RWPE2 (cell line): Measurements from ENCODE around the gene CNOT4.

Experiments used
- ATAC-seq: fragments of 200-7000 bp; cut with Tn5 transposase; 3 replicates; pipeline ENCODE4 v1.9.1; 2021; ENCODE audit warnings: low read depth
- DNase-seq: peaks from one replicate; pipeline ENCODE4 v3.0.0-alpha.2; 2020; ENCODE audit warnings: low spot score
- H3K27ac ChIP-seq: fragments of 450-650 bp; 2 replicates; pipeline ENCODE4 v1.5.1; 2017; ENCODE audit warnings: mild to moderate bottlenecking; ENCODE audit not compliant: poor library complexity, severe bottlenecking
- H3K27me3 ChIP-seq: fragments of 250-450 bp; sonication (Bioruptor Pico); 2 replicates; pipeline ENCODE4 v1.5.1; 2021; ENCODE audit warnings: mild to moderate bottlenecking, moderate library complexity; ENCODE audit not compliant: insufficient read depth, poor library complexity, severe bottlenecking
- H3K36me3 ChIP-seq: fragments of 250-450 bp; sonication (Bioruptor Pico); 2 replicates; pipeline ENCODE4 v1.5.1; 2020; ENCODE audit warnings: low read depth, mild to moderate bottlenecking, moderate library complexity
- H3K4me1 ChIP-seq: fragments of 250-450 bp; sonication (Bioruptor Pico); 2 replicates; pipeline ENCODE4 v1.5.1; 2021; ENCODE audit warnings: mild to moderate bottlenecking, moderate library complexity; ENCODE audit not compliant: insufficient read depth, poor library complexity, severe bottlenecking
- H3K4me3 ChIP-seq: fragments of 250-450 bp; sonication (Bioruptor Pico); 2 replicates; pipeline ENCODE4 v1.5.1; 2021; ENCODE audit warnings: mild to moderate bottlenecking, moderate library complexity; ENCODE audit not compliant: severe bottlenecking
- H3K9me3 ChIP-seq: fragments of 250-450 bp; sonication (Bioruptor Pico); 2 replicates; pipeline ENCODE4 v1.5.1; 2021; ENCODE audit warnings: mild to moderate bottlenecking, moderate library complexity; ENCODE audit not compliant: severe bottlenecking
- CTCF ChIP-seq: fragments of 450-650 bp; IDR thresholded peaks from one replicate; pipeline ENCODE4 v1.5.1; 2017; ENCODE audit warnings: mild to moderate bottlenecking, moderate library complexity; ENCODE audit not compliant: poor library complexity, severe bottlenecking

CNOT4 gene

DNA sequence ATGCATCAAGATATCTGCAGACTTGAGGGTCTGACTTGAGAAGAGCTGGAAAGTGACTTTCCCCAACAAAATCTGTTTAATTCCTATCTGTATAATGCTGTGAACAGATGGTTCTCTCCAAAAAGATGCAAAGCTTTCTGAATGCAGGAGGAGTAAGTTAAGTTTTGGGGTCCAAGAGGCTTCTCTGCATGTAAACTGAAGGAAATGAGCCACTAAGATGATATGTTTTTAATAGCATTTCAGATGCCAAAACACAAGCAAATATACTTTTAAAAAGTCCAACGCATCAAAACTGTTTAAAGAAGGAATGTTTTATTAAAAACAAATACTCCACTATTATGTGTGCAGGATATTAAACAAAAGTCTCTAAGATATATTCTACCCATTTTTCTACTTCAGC, 139.2 kb downstream of the CNOT4 start:
- ATAC-seq = no peak
- Histone ChIP-seq H3K4me3 (no peak overlapping the region), H3K27me3 (no peaks in the 10 kb centered on the region), H3K36me3 (0 out of 2 replicates have a peak, but pooled peaks cover 4% of the 10 kb centered on the region), H3K27ac (no peak overlapping the region), H3K4me1 (peaks cover 2% of the 10 kb centered on the region), H3K9me3 (no peaks in the 10 kb centered on the region)
- DNase-seq = no peak
- no peak for TF ChIP-seq CTCF

GRCh38 chr7:135369405-135369804, 140.5 kb downstream of the CNOT4 start:
- no peak overlapping the region for H3K27ac ChIP-seq
- H3K27me3 ChIP-seq = no peaks in the 10 kb centered on the region
- DNase-seq (no peak), ATAC-seq (no peak)
- no peak for TF ChIP-seq CTCF
- H3K4me1 ChIP-seq = peaks cover 2% of the 10 kb centered on the region
- H3K9me3 ChIP-seq = no peaks in the 10 kb centered on the region
- H3K36me3 ChIP-seq = 0 out of 2 replicates have a peak, but pooled peaks cover 4% of the 10 kb centered on the region
- no peak overlapping the region for H3K4me3 ChIP-seq

- H3K4me3 ChIP-seq = no peak overlapping the region
- H3K27ac ChIP-seq = no peak overlapping the region
- H3K27me3 ChIP-seq = no peaks in the 10 kb centered on the region
- H3K9me3 ChIP-seq = no peaks in the 10 kb centered on the region
- no peaks in the 10 kb centered on the region for H3K36me3 ChIP-seq
- TF ChIP-seq CTCF = no peak
- DNase-seq (no peak), ATAC-seq (no peak)
- H3K4me1 ChIP-seq = peaks cover 2% of the 10 kb centered on the region
Measured at GRCh38 chr7:135368416-135369186, 141.3 kb downstream of the CNOT4 start.

- Histone ChIP-seq H3K9me3 (no peaks in the 10 kb centered on the region), H3K36me3 (peaks cover 9% of the 10 kb centered on the region), H3K27ac (no peak overlapping the region), H3K4me1 (peaks cover 2% of the 10 kb centered on the region), H3K4me3 (no peak overlapping the region), H3K27me3 (no peaks in the 10 kb centered on the region)
- ATAC-seq (no peak), DNase-seq (no peak)
- TF ChIP-seq CTCF = no peak
Measured at GRCh38 chr7:135366843-135367508, 142.9 kb downstream of the CNOT4 start.

GRCh38 chr7:135365721-135366120, 144.2 kb downstream of the CNOT4 start:
- Histone ChIP-seq H3K9me3 (no peaks in the 10 kb centered on the region), H3K27ac (no peak overlapping the region), H3K4me3 (no peak overlapping the region), H3K4me1 (peaks cover 2% of the 10 kb centered on the region), H3K36me3 (peaks cover 12% of the 10 kb centered on the region), H3K27me3 (no peaks in the 10 kb centered on the region)
- ATAC-seq = no peak
- TF ChIP-seq CTCF = no peak
- DNase-seq = no peak
